ENCODE data around the gene TRAK1.

GRCh38 chr3:42216931-42217333 lies 125.8 kb downstream of the TRAK1 start:
- no peak for TF ChIP-seq CTCF (conservative IDR thresholded peaks at IDR 0.05; ENCODE audit: low read length)
- TF ChIP-seq EZH2phosphoT487 (IDR thresholded peaks at IDR 0.05; ENCODE audit: borderline replicate concordance): no peak
